NCI-H748 treated with DMSO at 0.1 percent for 48 hours (cell line): ENCODE results near the gene MZB1.
"Not testable (repeated sequence)": the region's sequence is repeated elsewhere in the genome, so short reads cannot be mapped to it uniquely, and the experiment has no call there.

Experiments
- DNase-seq: peaks from one replicate; lab custom pipeline; 2025; lab: John Stamatoyannopoulos, UW

Gene MZB1

GRCh38 chr5:139391570-139392323 lies 2.0 kb upstream of the MZB1 start:
- DNase-seq: no peak

GRCh38 chr5:139390639-139391569 lies 1.2 kb upstream of the MZB1 start:
- DNase-seq: no peak

DNA sequence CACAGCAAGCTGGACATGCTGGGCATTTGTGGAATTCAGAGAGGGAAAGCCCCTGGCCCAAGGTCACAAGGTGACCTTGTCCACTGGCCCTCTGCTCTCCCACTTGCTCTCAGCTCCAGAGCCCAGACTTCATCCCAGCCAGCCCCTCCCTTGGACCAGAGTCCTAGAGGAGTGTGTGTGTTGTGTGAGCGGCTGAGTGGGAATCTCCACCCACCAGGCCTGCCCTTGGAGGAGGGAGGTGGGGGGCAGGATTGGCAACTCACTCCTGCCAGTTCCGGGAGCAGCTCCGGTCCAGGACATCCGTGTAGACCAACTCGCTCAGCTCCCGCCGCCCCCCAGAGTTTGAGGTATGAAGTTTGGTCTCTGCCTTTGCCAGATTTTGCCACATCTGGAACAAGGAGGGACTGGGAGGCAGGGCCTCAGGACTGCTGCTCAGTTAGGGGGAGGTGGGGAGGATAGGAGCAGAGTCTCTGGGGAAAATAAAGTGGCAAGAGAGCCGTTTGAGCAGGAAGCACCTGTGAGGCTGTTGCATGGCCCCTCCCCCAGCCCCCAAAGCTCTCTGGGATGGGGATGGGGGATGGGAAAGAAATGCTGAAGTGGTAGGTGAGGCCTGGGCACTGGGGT lies 1.4 kb downstream of the MZB1 start:
- no peak for DNase-seq

GRCh38 chr5:139387611-139388197 lies 2.0 kb downstream of the MZB1 start:
- DNase-seq: no peak

GRCh38 chr5:139386956-139387355 lies 2.8 kb downstream of the MZB1 start:
- DNase-seq: not testable (repeated sequence)

DNA sequence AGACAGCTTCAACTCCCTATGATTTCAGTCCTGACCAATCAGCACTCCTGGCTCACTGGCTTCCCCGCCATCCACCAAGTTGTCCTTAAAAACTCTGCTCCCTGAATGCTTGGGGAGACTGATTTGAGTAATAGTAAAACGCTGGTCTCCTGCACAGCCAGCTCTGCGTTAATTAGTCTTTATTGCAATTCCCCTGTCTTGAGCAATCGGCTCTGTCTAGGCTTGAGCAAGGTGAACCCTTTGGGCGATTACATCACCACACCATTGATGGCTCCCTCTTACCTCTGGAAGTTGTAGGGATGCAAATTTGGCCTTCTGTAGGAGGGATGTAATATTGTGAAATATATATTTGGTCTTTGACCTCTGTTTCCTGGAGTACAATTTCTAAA lies 3.7 kb downstream of the MZB1 start:
- no peak for DNase-seq

DNA sequence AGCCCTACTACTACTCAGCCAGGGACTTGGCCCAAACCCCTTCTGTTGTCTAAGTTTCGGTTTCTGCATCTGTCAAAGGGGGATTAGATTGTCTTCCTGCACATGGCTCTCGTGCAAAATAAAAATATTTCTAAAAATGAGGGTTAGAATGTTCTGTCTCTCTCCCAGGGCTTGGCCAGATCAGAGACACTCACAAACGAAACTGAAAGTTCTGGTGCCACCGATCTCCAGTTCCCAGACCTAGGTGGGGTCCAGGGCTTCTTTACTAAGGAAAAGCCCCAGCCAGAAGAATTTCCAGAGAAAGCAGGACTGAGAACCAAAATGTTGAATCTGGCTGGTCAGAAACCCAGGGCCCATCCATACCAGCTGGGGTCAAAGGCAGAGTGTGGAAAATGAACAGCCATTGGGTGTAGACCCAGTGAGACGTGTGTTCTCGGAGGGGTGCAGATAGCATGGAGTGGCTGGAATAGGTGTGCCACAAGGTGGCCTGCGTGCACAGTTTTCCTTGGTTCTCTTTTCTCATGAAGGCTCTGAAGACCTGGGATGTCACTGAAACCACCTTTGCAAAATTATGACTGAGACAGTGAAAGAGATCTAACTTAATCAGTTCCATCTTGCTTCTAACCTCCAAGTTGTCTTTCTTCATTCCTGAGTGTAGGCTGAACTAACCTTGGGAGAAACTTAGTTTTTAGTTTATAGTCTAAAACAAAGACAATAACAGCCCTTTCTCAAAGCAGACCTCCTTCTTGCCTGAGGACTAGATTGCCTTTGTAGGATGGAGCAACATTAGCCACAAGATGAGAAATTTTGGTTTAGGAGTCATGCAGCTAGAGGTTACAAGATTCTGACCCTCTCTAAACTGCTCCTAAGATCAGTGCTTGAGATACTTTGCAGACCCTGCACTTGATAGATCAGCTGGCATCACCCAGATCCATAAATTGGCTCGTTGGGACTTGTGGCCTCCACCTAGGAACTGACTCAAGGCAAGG lies 4.4 kb downstream of the MZB1 start:
- no peak for DNase-seq

DNA sequence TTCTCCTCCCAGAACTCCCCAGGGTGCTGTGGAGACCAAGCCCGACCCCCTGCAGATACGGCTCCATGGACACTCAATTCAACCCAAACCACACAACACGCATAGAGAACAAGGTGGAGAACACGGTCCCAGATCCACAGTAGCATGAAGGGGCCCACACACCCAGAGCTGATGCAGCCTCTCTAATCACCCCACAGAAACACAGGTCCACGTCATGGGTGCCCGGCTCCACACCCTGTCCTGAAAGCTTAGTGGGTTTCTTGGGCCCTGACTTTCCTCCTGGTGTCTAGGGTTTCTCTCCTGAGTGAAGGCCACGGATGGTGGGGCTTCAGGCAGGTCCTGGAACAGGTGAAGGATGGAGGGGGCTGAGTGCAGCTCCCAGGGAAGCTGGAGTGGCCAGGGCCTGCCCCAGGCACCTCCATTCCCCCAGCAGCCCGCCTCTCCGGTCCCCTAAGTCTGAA lies 5.1 kb downstream of the MZB1 start:
- DNase-seq: no peak

DNA sequence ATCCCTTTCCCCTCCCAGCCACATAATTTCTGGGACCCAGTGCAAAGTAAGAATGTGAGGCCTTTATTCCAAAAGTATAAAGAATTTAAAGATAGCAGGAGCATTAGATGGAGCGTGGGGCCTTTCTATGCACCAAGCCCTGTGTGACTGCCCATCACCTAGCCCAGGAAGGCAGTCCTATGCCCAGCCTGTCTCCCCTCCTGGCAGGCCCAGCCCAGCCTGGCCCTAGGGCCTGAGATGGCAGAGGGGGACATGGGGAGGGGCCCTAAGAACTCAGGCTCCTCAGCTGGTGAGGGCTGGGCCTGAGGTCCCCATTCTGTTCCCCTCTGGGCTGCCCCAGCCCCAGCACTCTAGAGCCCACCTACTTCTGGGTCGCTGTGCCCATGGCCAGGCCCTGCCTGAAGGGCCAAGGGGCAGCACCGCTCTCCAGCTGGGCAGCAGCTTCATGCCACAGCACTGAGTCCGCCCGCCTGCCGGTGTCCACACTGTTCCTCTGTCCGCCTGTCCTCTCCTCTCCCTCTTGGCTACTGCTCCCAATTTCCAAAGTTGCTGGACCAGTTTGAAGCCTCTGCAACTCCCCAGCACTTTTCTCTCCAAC lies 5.6 kb downstream of the MZB1 start:
- no peak for DNase-seq

DNA sequence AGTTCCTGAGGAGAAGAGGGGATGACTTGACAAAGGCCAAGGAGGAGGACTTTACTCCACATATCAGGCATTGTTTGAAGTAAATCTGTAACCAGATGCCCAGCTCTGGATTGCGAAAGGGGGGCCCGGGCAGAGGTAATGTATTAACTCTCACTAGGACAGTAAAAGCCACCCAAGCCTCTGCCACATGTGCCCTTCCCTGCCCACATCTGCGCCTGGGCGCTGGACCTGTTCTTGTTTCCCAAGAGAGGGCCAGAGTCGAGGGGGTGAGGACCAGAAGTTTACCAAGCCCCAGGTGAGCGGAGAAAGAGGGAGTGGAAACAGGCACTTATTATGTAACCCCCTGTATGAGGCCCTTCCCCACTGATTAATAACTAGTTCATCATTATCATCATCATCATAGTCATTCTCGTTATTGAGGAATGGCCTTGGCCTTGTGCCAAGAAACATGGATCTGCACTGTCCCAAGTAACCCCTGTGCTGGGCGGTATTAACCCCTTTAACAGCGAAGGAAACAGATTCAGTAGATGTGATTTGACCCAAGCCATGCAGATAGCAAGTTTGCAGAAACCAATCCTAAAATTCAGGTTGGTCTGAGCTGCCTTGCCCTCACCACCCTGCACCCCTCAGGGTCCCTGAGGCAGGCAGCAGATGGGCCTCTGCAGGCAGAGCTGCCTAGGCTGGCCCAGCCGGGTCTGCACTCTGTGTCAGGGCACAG lies 6.3 kb downstream of the MZB1 start, which contains the start of gene SLC23A1:
SLC23A1 (minus strand) TSS at position 23 of the 718 bp plus-strand sequence. CDS start 44 bp downstream, outside the sequence.
- no peak for DNase-seq

GRCh38 chr5:139382807-139383206 lies 6.9 kb downstream of the MZB1 start:
- no peak for DNase-seq

- DNase-seq: no peak
Observed at GRCh38 chr5:139381837-139382761, 7.6 kb downstream of the MZB1 start.

GRCh38 chr5:139379626-139380449 lies 9.9 kb downstream of the MZB1 start:
- DNase-seq: no peak

GRCh38 chr5:139378941-139379361 lies 10.8 kb downstream of the MZB1 start:
- no peak for DNase-seq

GRCh38 chr5:139378101-139378825 lies 11.4 kb downstream of the MZB1 start:
- DNase-seq: no peak

GRCh38 chr5:139377226-139377625 lies 12.5 kb downstream of the MZB1 start:
- no peak for DNase-seq

GRCh38 chr5:139376364-139376763 lies 13.3 kb downstream of the MZB1 start:
- no peak for DNase-seq
